PC-9 (cell line): ENCODE measurements around the gene PSMG4.

Experiments used
- CTCF ChIP-seq: fragments of 200-600 bp; sonication (generic); conservative IDR thresholded peaks from 2 replicates; pipeline ENCODE4 v1.6.1; 2017; ENCODE audit warnings: mixed run types, antibody characterized with exemption, mild to moderate bottlenecking, moderate library complexity
- EZH2 ChIP-seq: fragments of 200-600 bp; sonication (generic); IDR thresholded peaks from 2 replicates; pipeline ENCODE4 v1.8.0; 2017; ENCODE audit warnings: antibody characterized with exemption, low read depth

DNA sequence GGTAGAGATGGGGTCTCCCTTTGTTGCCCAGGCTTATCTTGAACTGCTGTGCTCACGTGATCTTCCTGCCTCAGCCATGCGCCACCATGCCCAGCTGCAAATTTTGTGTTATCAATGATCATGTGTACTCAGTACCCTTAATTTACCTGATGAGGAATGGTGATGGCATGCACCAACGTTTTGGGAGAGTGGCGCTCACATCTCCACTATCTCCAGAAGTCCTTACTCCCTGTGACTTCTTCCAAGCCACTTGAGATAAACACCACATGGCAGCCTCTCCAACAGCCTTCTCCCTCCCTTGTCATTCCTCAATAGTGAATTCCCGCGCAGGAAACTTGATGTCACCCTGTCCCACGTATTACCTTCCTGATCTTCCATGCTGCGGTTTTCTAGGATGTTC lies 58.1 kb downstream of the PSMG4 start:
- TF ChIP-seq EZH2 (no peak), CTCF (no peak)
